ENCODE measurements around the gene GP1BB.

The GP1BB gene

DNA sequence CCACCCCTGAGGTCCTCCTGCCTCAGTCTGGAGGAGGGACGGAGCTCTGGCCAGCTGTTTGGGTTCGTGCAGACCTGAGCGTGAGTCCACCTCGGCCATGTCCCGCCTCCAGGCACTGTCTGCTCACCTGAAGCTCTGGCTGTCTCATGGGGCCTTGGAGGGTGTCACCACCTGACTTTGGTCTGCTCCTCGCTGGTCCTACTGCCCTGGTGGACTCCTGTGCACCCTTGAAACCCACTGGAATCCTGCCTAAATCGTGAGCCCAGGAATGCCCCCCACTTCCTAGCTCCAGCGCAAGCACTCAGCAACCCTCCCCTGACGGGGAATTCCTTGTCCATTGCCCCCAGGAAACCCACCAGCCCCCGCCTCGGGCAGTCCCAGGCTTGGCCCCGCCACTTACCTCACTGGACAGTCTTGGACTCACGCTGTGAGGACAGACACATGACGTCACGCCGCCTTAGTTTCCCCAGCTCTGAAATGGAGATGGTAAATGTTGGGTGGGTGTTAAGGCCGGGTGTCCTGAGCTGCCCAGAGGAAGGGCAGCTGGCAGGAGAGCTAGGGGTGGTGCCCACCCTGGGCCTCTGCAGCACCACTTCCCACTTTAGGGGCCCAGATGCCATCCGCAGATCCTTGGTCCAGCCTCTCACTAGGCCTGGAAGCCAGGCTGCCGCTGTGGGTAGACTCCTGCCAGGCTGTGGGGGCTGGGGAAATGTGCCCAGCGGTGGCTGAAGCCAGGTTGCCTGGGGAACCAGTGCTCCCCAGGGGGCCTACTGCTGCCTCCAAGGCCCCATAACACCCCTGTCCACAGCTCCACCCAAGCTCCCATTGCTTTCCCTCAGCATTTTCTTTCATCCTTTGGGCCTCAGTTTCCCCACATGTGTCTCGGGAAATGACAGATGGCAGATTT is 19.1 kb downstream of the GP1BB start:
- DNase-seq, result no peak

DNA sequence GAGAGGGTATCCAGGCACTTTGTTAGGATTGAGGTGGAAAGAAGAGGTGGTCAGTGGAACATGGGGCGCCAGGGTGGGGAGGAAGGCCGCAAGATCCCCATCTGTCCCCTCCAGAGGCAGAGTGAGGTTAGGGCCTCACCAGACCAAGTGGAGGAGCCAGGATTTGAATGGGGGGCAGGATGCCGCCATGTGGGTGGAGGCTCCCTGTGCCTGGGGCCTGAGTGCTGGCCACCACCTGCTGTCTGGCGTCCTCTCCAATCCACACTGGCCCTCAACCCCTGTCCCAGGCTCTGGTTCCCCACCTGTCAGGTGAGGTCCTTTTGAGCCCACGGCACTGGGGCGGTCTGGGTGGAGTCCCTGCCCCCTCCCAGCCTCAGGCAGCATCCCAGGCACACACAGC is 19.7 kb downstream of the GP1BB start:
- no peak for DNase-seq

DNA sequence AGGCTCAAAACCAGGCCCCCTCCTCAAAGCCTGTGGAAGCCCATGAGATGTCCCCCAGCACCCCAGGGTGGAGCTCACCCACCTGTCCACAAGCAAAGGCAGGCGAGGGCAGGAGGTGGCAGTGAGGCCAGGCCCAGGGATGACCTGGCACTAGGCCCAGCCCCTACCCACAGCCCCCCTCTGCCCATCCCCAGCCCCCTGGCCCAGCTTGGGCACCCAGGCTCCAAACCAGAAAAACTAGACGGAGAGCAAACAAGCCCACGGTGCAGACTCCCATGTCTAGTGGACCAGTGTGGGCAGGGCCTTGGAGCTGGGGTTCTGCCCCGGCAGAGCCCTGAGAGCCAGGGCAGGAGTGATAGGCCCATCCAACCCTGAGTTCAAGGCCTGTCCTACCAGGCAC is 20.3 kb downstream of the GP1BB start:
- DNase-seq, result no peak

DNA sequence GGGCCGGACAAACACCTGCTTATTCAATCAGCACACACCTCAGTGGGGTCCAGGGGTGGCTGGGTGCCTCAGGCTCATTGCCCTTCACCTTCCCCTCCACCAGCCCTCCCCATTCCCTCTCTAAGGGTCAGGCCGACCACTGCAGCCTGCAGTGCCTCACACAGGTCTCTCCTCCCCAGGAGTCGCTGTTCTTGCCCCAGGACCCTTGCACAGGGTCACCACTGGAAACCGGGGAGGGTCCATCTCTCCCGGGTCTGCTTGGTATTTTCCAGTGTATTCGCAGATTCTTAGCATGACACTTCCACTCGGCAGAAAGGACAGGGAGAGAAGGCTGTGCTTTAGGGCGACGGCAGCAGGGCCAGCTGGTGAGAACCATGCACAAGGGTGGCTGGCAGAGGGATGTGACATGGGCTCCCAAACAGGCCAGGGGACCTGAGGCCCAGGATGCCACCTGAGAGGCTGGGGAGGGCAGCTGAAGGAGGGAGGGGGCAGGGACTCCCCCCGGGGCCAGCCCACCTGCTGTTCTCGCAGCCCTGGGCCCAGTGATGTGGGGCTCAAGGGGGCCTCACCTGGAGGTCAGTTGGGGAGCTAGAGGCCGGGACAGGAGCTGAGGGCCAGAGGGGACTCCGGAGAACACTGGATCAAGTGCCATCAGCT is 21.1 kb downstream of the GP1BB start:
- DNase-seq, result no peak

DNA sequence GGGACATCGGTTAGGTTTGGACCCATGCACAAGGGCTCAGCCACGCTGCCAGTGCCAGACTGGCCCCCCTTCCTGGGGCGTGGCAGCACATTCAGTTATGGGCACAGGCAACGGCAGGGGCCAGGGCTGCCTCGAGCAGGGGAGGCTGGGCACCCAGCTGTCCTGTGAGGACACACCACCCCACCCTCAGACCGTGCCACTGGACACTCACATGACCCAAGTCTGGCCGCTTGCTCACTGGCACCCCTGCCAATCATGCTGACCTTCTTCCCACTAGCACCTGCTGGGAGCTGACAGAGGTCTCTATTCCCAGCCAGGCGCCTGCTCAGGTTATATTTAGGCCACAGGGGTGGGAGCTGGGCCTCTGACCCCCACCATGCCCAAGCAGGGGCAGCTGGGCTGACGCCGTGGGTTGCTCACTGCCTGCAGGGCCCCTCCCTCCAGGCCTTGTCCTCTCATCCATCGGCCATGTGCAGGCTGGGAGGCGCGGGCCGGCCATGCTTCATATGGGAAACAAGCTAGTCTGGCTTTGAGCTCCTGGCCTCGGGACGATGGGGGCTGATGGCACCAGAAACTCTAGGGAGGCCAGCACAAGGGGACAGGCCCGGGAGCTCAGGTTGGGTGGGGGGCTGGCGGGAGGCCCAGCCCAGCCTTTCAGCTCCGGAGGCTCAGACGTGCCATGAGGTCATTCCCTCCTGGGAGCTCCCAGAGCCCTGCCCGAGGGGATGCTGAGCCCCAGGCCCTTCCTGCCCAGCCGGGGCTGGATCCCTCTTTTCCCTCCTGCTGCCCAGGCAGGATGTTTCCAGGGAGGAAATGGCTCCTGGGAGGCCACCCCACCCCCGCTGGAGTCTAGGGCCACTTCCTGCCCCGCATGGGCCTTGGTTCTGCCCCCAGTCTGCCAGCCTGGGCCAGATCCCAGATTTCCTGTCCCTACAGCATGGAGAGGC is 22.1 kb downstream of the GP1BB start:
- no peak for DNase-seq

DNA sequence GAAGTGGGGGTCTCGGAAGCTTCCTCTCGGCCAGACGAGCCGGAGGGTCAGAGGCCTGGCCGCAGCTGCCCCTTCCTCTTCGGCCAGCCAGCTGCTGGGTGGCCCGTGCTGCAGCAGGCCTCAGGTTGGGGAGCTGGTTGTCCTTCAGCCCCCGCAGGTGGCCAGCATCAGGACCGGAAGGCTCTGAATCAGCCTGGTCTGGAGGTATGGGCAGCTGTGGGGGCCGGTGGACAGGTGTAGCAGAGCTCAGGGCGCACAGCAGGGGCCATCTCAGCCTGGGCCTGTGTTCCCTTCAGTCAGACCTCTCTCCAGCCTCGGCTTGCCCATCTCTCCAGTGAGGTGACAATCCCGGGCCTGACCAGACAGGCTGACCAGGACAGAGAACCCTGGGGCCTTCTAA is 23.4 kb downstream of the GP1BB start:
- no peak for DNase-seq

DNA sequence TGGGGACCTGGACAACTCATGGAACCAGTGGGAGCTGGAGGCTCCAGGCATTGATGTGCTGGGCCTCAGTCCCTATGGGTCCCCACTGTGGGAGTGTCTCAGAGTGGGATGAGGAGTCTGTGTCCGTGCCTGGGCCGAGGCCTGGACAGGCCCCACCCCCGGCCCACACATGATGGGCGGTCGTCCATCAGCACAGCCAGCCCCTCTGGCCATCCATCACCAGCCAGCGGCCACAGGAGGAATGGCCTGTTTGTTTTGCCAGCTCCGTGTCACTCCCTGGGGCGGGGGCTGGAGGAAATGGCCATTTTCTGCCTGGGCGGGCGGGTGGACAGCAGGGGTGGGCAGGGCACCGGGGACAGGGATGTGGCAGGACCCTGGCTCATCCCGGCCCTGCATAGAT is 24.2 kb downstream of the GP1BB start:
- DNase-seq, result no peak

DNA sequence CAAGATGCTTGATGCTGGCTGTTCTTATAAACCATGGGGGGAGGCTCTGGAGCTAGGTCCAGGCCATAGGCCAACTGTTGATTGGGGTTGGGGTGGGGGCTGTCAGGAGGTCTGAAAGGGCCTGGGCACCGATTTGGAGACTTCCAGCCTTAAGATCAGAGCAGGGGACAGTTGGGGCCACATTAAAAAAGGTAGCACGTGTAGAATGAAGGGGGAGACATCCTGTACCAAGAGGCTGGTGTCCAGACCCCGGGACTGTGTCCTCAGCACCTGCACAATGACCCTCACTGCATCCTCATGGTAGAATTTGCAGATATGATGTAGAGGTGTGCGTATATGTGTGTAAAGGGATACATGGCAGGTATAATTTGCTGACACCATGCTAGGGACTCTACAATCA is 24.8 kb downstream of the GP1BB start:
- DNase-seq, result no peak

DNA sequence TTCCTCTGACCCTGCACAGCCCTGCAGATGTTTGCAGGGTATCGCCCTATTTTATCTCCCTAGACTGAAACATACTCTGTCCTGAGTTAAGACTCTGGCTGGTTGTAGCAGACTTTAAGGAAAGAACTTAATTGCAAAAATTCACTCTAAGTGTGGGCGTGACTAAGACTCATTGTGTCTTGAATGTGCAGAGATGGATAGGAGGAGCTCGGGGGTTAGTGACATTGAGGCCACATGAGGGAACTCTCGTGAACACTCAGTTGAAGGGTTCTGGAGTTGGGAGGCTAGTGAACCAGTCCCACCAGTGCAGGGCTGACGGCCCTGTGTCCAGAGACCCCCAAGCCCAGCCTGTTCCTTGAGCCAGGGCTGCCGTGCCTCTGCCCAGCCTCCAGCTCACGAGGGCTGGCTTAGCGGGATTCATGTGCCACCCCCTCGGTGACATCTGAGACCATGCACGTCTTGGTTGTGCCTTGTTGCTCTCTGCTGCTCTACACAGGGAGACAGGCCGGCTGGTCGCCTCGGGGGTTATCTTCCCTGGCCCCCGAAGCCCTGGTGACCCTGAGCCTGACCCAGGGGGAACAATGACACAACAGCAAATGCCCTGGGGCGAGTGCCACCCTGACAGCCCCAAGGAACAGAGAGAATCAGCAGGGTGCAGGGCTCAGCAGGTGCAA is 25.8 kb downstream of the GP1BB start:
- no peak for DNase-seq

DNA sequence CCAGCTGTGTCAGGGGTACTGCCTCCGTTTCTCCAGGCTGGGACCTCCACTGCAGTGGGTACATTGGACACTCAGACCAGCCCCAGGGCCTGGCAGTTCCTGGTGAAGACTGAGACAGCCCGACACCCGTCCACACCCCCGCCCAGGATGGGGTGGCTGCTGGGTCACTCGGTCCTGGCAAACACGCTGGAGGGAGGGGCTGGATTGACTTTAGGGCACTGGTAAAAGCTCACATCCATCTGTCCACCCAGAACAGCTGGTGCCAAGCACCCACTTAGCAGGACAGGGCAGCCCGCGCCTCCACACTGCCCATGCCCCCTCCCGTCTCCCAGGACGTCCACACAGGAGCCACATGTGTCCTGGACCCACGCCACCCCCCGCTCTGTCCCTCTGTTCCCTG is 26.5 kb downstream of the GP1BB start:
- no peak for DNase-seq

DNA sequence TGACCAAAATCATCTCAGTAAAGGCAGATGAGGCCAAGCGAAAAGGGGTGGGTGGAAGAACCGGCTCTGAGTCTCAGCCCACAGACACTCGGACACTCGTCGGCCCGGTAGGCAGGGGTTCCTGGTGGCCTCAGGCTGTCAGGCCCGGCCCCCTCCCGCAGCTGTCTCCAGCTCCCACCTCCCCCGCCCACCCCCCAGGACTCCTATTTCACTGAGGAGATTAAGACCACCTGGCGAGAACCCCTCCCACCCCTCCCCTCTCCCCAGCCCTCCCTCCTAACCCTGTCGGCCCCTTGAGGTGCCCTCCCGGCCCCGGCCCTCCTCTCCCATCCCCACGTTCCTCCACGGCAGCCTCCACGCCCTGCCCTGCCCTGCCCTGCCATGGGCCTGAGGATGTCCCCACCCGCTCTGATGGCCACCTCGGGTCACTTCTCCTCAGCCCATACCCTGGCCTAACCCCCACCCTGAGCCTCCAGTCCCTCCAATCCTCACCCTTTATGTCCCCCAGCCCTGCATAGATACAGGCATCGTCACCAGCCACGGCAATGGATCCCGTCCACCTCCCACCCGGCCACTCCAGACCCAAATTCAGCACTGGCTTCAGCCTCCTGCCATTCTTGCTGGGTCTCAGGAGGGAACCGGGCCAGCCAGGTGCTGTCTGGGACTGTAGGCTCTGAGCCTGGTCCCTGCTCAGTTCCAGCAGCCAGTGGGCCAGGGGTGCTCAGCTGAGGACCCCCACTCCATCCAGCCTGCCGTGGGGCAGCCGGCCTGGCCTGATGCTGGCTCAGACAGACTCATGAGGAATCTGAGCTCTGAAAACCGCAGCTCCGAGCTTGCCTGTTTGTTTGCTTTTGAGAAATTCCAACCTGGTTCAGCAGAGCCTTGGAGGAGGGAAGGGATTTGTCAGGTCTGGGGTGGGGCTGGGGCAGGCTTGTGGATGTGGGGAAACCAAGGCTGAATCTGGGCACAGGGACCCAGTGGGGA is 27.5 kb downstream of the GP1BB start:
- DNase-seq, result no peak

DNA sequence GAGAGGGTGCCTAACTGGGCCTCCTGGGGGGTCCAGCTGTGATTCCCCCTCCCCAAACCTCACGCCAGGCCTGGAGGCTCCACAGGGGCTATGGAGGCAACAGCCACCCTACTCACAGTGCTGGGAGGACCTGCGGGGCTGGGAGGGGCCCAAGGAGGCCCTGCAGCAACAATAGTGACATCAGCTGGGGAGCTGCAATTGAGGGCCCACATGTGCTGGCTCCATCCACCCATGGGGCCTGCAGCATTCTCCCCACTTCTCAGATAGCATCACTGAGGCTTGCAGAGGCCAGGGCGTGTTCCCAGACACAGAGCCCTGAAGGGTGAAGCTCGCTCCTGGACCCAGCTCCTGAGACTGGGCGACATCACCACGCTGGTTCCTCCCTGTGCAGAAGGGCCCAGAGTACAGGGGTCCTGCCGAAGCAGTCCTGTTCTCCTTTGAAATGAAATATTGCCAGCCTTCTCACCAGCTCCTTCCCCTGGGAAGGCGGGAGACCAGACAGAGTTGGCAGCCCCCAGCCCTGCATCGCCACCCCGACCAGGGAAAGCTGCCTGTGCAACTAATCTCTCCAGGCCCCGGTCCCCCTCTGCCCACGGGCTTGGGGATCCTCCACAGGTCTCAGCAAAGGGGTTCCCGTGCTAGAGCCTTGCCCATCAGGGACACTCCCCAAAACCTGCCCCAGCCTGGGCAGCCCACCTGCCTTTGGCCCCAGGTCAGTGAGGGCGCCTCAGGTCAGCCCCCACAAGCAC is 28.3 kb downstream of the GP1BB start:
- DNase-seq, result no peak

DNA sequence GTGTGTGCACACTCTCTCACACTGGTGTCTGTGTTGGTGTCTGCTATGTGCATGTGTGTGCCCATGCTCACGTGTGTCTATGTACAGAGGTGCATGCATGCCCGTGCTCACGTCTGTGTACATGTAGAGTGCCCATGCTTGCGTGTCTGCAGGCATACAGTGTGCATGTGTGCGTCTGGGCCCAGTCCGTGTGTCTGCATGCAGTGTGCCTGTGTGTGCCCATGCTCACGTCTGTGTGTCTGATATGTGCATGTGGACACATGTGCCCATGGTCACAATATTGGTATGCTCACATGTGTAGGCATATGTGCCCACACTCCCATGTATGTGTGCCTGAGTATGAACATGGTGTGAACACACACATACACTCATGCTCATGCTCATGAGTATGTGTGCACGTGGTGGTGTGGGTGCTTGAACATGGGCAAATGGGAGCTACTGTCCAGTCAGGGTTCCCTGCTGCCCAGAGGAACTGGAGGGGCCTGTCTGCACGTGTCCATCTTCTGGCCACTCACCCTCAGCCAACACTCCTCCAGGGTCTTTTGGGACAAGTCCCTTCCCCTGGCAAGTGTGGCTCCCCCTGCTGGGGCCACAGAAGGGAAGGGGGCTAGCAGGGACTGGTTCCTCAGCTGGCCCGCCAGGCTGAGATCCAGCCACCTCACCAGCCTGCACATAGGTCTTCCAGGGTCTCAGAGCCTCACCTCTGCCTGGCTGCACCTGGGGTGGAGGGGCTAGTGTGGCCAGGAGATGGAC is 29.9 kb downstream of the GP1BB start:
- no peak for DNase-seq

DNA sequence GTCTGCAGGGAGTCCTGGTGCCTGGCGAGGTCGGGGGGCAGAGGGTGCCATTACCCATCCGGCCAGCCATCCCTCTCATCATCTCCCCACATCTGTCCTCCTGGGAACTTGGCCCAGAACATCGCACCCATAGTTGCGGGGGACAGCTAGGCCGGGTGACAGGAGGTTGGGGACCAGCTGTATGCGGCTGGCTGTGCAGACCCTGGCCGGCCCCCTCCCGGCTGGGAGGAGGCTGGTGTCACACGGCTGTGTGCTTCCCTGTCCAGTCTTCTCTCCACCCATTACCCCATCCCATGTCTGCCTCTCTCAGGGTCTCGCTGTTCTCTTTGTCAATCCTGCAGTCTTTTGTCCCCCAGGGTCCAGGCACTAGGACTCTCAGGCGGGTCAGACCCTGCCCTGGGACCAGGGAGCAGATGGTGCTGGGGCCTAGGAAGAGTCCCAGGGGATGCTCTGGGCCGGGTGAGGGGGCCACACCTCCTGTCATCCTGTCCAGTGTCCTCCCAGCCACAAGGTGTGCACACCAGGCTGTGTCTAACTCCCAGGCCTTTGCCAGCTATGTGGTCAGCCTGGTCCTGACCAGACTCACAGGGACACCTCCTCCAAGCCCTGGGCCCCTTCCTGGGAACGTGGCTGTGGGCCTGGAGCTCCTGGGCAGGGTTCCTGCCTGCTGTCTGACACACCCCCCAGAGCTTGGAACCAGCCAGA is 30.8 kb downstream of the GP1BB start:
- DNase-seq, result no peak

DNA sequence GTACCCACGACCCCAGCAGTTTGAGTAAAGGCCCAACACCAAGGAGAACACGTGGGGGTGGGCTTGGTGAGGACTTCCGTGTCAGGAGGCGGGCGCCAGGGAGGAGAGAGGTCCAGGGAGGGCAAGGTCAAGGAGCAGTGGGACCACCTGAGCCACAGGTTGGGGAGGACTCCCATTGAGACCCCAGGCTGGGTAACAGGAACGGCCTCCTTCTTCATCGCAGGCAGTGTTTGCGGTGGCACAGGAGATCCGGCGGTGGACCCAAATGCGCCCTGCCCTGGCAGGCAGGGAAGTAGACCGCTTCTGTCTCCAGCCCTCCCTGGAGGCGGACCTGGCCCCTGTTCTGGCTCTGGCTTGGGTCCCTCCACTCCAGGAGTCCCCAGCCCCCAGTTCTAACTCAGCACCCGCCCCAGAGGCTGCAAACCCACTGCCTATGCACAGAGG is 31.4 kb downstream of the GP1BB start:
- no peak for DNase-seq

DNA sequence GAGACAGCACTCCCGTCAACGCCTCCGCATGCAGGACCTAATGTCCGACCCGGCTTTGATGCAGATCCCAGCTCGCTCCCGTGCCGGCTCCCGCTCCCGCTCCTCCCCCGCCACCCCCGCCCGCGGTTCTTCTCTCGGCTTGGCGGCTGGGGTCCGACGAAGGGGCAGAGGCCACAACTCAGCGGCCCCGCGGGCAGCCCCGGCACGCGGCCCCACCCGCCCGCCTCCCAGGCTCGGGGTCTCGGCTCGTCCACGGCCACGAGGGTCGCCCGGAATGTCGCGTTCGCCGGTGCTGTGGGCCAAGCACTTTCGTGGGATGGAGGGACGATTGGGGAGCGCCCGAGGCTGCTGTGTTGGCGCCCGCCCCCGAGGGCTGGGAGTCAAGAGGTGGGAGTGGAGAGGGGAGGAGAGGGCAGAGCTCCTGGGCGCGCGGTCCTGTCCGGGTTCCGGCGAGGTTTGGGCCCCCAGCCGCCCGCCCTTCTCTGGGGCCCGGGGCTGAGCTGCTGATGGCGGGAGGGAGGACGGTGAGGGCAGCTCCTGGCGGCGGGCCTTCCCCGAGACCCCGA is 31.9 kb downstream of the GP1BB start:
- no peak for DNase-seq

DNA sequence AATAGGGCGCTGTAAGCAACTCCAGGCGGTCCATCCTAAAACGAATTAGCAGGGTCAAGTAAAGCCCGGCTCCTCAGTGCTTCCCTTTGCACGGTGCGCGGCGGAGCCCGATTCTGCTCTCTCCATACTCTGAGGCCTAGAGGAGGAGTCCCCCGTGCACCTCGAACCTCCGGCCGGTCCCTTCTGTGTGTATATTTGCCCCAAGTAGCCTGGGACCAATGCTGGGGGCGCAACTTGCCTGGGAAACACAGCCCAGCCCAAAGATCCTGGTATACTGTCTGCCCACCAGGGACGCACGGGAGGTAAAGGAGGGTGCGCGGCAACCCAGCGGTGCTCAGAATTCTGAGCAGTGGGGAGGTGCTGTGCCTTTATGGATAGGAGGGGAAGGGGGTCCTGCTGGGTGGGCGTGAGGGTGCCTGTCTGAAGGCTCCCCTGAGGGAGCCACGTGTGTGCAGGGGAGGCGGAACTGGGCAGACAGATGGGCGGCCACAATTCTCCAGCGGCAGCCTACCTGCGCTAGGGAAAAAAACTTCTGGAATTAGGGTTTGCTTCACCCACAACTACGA is 32.5 kb downstream of the GP1BB start:
- DNase-seq, result no peak
